NCI-H524 (cell line): Measurements from ENCODE around the gene RALB.

Source experiments
- DNase-seq, 2 experiments: peaks; one replicate each; lab custom pipeline; 2025; lab: John Stamatoyannopoulos, UW

The RALB gene

GRCh38 chr2:120252225-120253020 lies at the start of gene RALB:
TSS of gene RALB (plus strand) at chr2:120252852. CDS start at chr2:120278665, 25,813 bp downstream.
- DNase-seq = peak; percentile 94 to 97

GRCh38 chr2:120203251-120204021 lies 49.2 kb upstream of the RALB start:
- no peak for DNase-seq

- DNase-seq = no peak
Measured at GRCh38 chr2:120204022-120204405, 48.6 kb upstream of the RALB start.

GRCh38 chr2:120204417-120204816 lies 48.2 kb upstream of the RALB start:
- no peak for DNase-seq

- no peak for DNase-seq
Measured at GRCh38 chr2:120204945-120205670, 47.5 kb upstream of the RALB start.

GRCh38 chr2:120206022-120206581 lies 46.5 kb upstream of the RALB start:
- DNase-seq = peak in 1 of 2 experiments; percentile 21

- DNase-seq = no peak
Measured at GRCh38 chr2:120208381-120209353, 44.0 kb upstream of the RALB start.

GRCh38 chr2:120209427-120210269 lies 43.0 kb upstream of the RALB start:
- no peak for DNase-seq

GRCh38 chr2:120210270-120210693 lies 42.4 kb upstream of the RALB start:
- DNase-seq = no peak

GRCh38 chr2:120218181-120218580 lies 34.5 kb upstream of the RALB start:
- no peak for DNase-seq

- no peak for DNase-seq
Measured at GRCh38 chr2:120219291-120219690, 33.4 kb upstream of the RALB start.

- DNase-seq = no peak
Measured at GRCh38 chr2:120219766-120220165, 32.9 kb upstream of the RALB start.

- DNase-seq = no peak
Measured at GRCh38 chr2:120220756-120221155, 31.9 kb upstream of the RALB start.

GRCh38 chr2:120221616-120222015 lies 31.0 kb upstream of the RALB start:
- no peak for DNase-seq

GRCh38 chr2:120222186-120223033 lies 30.2 kb upstream of the RALB start:
- no peak for DNase-seq

- peak; percentile 60 to 75 for DNase-seq
Measured at GRCh38 chr2:120223034-120223912, 29.4 kb upstream of the RALB start, which contains the start of gene TMEM185B. TSS of gene TMEM185B (minus strand) at chr2:120223400. CDS start at chr2:120222976, 424 bp downstream.

- no peak for DNase-seq
Measured at GRCh38 chr2:120224256-120224655, 28.4 kb upstream of the RALB start.
